MM.1S (cell line): Measurements from ENCODE around the gene BCAS4.

ENCODE experiments used
- DNase-seq: peaks from one replicate; pipeline ENCODE4 v3.0.0-alpha.2; 2015
- H2AFZ ChIP-seq: fragments of 300-600 bp; sonication (generic); 2 replicates; pipeline ENCODE4 v1.6.0; 2016; ENCODE audit warnings: antibody characterized with exemption, low read length
- H3F3A ChIP-seq: fragments of 300-600 bp; sonication (generic); 2 replicates; pipeline ENCODE4 v1.6.1; 2016; ENCODE audit warnings: mild to moderate bottlenecking, antibody characterized with exemption, low read length, moderate library complexity, mixed read lengths; ENCODE audit not compliant: insufficient read depth
- H3K27ac ChIP-seq: fragments of 300-600 bp; sonication (generic); 2 replicates; pipeline ENCODE4 v1.5.1; 2016; ENCODE audit warnings: mild to moderate bottlenecking, low read length
- H3K27me3 ChIP-seq: fragments of 300-600 bp; sonication (generic); replicated peaks from 2 replicates; pipeline ENCODE4 v1.6.0; 2016; ENCODE audit warnings: low read length; ENCODE audit not compliant: insufficient read depth
- H3K36me3 ChIP-seq: fragments of 300-600 bp; sonication (generic); replicated peaks from 2 replicates; pipeline ENCODE4 v1.6.1; 2016; ENCODE audit warnings: mild to moderate bottlenecking, low read length, mixed read lengths; ENCODE audit not compliant: insufficient read depth
- H3K4me1 ChIP-seq: fragments of 300-600 bp; sonication (generic); 2 replicates; pipeline ENCODE4 v1.6.1; 2016; ENCODE audit warnings: low read length, mixed read lengths
- H3K4me2 ChIP-seq: fragments of 300-600 bp; sonication (generic); 2 replicates; pipeline ENCODE4 v1.6.0; 2016; ENCODE audit warnings: low read depth, low read length
- H3K4me3 ChIP-seq: fragments of 300-600 bp; sonication (generic); 2 replicates; pipeline ENCODE4 v1.5.1; 2016; ENCODE audit warnings: low read length, mixed read lengths
- H3K79me2 ChIP-seq: fragments of 300-600 bp; sonication (generic); 2 replicates; pipeline ENCODE4 v1.6.1; 2016; ENCODE audit warnings: mixed run types, low read length, mixed read lengths
- H3K9ac ChIP-seq: fragments of 300-600 bp; sonication (generic); 2 replicates; pipeline ENCODE4 v1.6.1; 2016; ENCODE audit warnings: low read length, mixed read lengths
- H3K9me2 ChIP-seq: fragments of 300-600 bp; sonication (generic); replicated peaks from 2 replicates; pipeline ENCODE4 v1.6.1; 2016; ENCODE audit warnings: mild to moderate bottlenecking, low read length, mixed read lengths; ENCODE audit not compliant: insufficient read depth
- H3K9me3 ChIP-seq: fragments of 300-600 bp; sonication (generic); replicated peaks from 2 replicates; pipeline ENCODE4 v1.6.1; 2016; ENCODE audit warnings: mild to moderate bottlenecking, low read length, mixed read lengths; ENCODE audit not compliant: insufficient read depth
- H4K20me1 ChIP-seq: fragments of 300-600 bp; sonication (generic); 2 replicates; pipeline ENCODE4 v1.6.1; 2016; ENCODE audit warnings: mild to moderate bottlenecking, low read length, moderate library complexity, mixed read lengths; ENCODE audit not compliant: insufficient read depth
- CTCF ChIP-seq: fragments of 300-600 bp; sonication (generic); IDR thresholded peaks from 2 replicates; pipeline ENCODE4 v1.5.1; 2016; ENCODE audit warnings: antibody characterized with exemption, low read length, mixed read lengths
- EZH2 ChIP-seq: fragments of 300-600 bp; sonication (generic); optimal IDR thresholded peaks from 2 replicates; pipeline ENCODE3; 2017; ENCODE audit warnings: low read depth, mild to moderate bottlenecking, antibody characterized with exemption, low read length, mixed read lengths
- EZH2phosphoT487 ChIP-seq: fragments of 300-600 bp; sonication (generic); IDR thresholded peaks from 2 replicates; pipeline ENCODE4 v1.6.1; 2018; ENCODE audit warnings: antibody characterized with exemption, low read length

Gene BCAS4

GRCh38 chr20:50794181-50794845, 548 bp upstream of the BCAS4 start:
- DNase-seq = no peak
- no peaks in the 10 kb centered on the region for H3K79me2 ChIP-seq
- no peaks in the 10 kb centered on the region for H3K36me3 ChIP-seq
- no peaks in the 10 kb centered on the region for H3K27me3 ChIP-seq
- H3K9ac ChIP-seq = no peak overlapping the region
- peaks cover 17% of the 10 kb centered on the region for H3F3A ChIP-seq
- H3K4me1 ChIP-seq = peaks cover 9% of the 10 kb centered on the region
- H3K9me3 ChIP-seq = no peaks in the 10 kb centered on the region
- H3K9me2 ChIP-seq = no peaks in the 10 kb centered on the region
- H3K27ac ChIP-seq = no peak overlapping the region
- peak overlapping the region; percentile 42 for H3K4me3 ChIP-seq
- H3K4me2 ChIP-seq = peak overlapping the region; percentile 71
- TF ChIP-seq CTCF (no peak), EZH2phosphoT487 (no peak), EZH2 (no peak)
- H2AFZ ChIP-seq = peak overlapping the region; percentile 84
- H4K20me1 ChIP-seq = no peaks in the 10 kb centered on the region

GRCh38 chr20:50797142-50797541, 2.3 kb downstream of the BCAS4 start:
- Histone ChIP-seq H3K9ac (no peak overlapping the region), H3F3A (peaks cover 17% of the 10 kb centered on the region), H3K9me2 (no peaks in the 10 kb centered on the region), H3K4me2 (no peak overlapping the region), H3K27ac (no peak overlapping the region), H4K20me1 (no peaks in the 10 kb centered on the region), H3K4me3 (no peak overlapping the region), H3K36me3 (no peaks in the 10 kb centered on the region), H3K4me1 (no peaks in the 10 kb centered on the region), H2AFZ (no peak overlapping the region), H3K27me3 (no peaks in the 10 kb centered on the region), H3K79me2 (no peaks in the 10 kb centered on the region), H3K9me3 (no peaks in the 10 kb centered on the region)
- no peak for DNase-seq
- TF ChIP-seq EZH2phosphoT487 = no peak
- no peak for TF ChIP-seq CTCF
- no peak for TF ChIP-seq EZH2

- Histone ChIP-seq H3K79me2 (no peaks in the 10 kb centered on the region), H4K20me1 (no peaks in the 10 kb centered on the region), H3K9me2 (no peaks in the 10 kb centered on the region), H2AFZ (no peak overlapping the region), H3K9me3 (no peaks in the 10 kb centered on the region), H3K27me3 (no peaks in the 10 kb centered on the region), H3K4me2 (no peak overlapping the region), H3K4me1 (no peaks in the 10 kb centered on the region), H3K36me3 (no peaks in the 10 kb centered on the region), H3K27ac (no peak overlapping the region), H3K4me3 (no peak overlapping the region), H3F3A (peaks cover 17% of the 10 kb centered on the region), H3K9ac (no peak overlapping the region)
- no peak for DNase-seq
- TF ChIP-seq EZH2 (no peak), EZH2phosphoT487 (no peak), CTCF (no peak)
Observed at GRCh38 chr20:50798650-50799049, 3.8 kb downstream of the BCAS4 start.
